T follicular helper cell (primary cell): Measurements from ENCODE around the gene GALNT9.
"Not testable (repeated sequence)": the region's sequence is repeated elsewhere in the genome, so short reads cannot be mapped to it uniquely, and the experiment has no call there.

Experiments used
- DNase-seq: peaks from one replicate; pipeline ENCODE4 v3.0.0-alpha.2; 2020; ENCODE audit warnings: low read depth

GALNT9 gene

GRCh38 chr12:132248453-132249167, 80.8 kb downstream of the GALNT9 start:
- DNase-seq, result no peak

- DNase-seq, result no peak
These were observed 81.5 kb downstream of the GALNT9 start for GRCh38 chr12:132247718-132248452.

- DNase-seq, result no peak
These were observed 82.2 kb downstream of the GALNT9 start for GRCh38 chr12:132246997-132247717.

GRCh38 chr12:132245521-132246101, 83.8 kb downstream of the GALNT9 start:
- DNase-seq, result no peak

GRCh38 chr12:132244724-132245295, 84.6 kb downstream of the GALNT9 start:
- DNase-seq, result no peak

- DNase-seq, result no peak
These were observed 85.6 kb downstream of the GALNT9 start for GRCh38 chr12:132243596-132244310.

GRCh38 chr12:132243171-132243570, 86.2 kb downstream of the GALNT9 start:
- not testable (repeated sequence) for DNase-seq

- DNase-seq, result not testable (repeated sequence)
These were observed 88.8 kb downstream of the GALNT9 start for GRCh38 chr12:132240669-132241007.

- no peak for DNase-seq
These were observed 89.4 kb downstream of the GALNT9 start for GRCh38 chr12:132239796-132240668.

- no peak for DNase-seq
These were observed 90.0 kb downstream of the GALNT9 start for GRCh38 chr12:132239392-132239791.

- DNase-seq, result no peak
These were observed 90.5 kb downstream of the GALNT9 start for GRCh38 chr12:132238884-132239283.

- no peak for DNase-seq
These were observed 90.9 kb downstream of the GALNT9 start for GRCh38 chr12:132238488-132238854.

GRCh38 chr12:132237772-132238487, 91.5 kb downstream of the GALNT9 start:
- DNase-seq, result no peak

- DNase-seq, result no peak
These were observed 92.2 kb downstream of the GALNT9 start for GRCh38 chr12:132236930-132237771.

GRCh38 chr12:132236129-132236929, 93.1 kb downstream of the GALNT9 start:
- no peak for DNase-seq

- no peak for DNase-seq
These were observed 94.1 kb downstream of the GALNT9 start for GRCh38 chr12:132235116-132235820.

GRCh38 chr12:132230381-132230780, 99.0 kb downstream of the GALNT9 start:
- no peak for DNase-seq
